NCI-H1436 (cell line): ENCODE measurements around the gene ALDH1L1.
"Not testable (repeated sequence)": the region's sequence is repeated elsewhere in the genome, so short reads cannot be mapped to it uniquely, and the experiment has no call there.

Experiments
- DNase-seq: peaks from one replicate; lab custom pipeline; 2025; lab: John Stamatoyannopoulos, UW

Gene ALDH1L1

GRCh38 chr3:126082362-126083137, 97.8 kb downstream of the ALDH1L1 start:
- DNase-seq, result no peak

DNA sequence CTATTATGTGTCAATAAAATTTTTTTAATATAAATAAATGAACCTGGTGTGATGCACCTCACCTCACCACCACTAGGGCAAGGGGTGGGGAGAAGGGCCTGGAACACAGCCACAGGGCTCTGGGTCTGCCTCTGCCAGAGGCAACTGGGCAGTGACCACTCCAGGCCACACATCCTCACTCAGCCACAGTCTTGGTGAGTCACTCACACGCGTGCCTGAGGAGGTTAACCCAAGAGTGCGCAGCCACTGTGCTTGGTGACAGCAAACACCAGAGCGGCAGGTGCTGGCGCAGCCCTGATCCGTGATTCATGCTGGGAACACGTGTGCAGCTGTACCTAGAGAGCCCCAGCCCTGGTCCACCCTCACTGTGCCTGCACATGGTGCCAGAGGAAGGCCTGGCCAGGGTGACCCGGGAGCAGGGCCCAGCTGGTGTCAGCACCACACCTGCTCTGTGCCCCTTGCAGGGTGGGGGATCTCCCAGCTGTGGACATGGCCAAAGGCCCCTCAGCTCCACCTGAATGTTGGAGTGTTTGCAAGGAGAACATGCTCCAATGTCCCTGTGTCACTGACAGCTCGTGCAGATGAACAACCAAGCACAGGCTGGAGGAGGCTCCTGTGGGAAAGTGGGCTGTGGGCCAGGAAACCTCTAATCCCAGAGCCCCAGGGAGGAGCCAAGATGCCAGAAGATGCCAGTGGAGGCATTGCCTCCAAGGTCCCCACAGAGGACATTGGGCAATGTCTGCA, 98.6 kb downstream of the ALDH1L1 start:
- DNase-seq, result no peak

GRCh38 chr3:126080970-126081369, 99.4 kb downstream of the ALDH1L1 start:
- DNase-seq, result no peak

GRCh38 chr3:126078866-126079265, 101.5 kb downstream of the ALDH1L1 start:
- no peak for DNase-seq

DNA sequence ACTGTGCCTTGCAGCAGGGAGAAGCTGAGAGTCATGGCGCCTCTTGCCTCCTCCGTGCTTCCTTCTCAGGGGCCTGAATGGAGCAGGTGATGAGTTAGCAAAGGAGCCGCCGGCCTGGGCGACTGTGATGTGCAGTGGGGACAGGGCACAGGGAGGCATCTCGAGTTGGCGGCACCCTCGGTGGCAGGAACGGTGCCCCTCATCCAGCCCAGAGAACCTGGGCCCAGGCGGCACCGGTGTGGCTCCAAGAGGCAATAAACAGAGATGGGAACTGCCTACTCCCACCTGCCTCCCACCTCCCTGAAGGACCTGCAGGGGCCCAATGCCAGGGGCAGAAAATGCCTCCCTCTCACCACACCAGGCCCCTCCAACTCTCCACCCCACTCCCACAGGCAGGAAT, 102.6 kb downstream of the ALDH1L1 start:
- DNase-seq, result no peak

- no peak for DNase-seq
These were observed 104.2 kb downstream of the ALDH1L1 start for GRCh38 chr3:126076140-126076539.

GRCh38 chr3:126070146-126070545, 110.2 kb downstream of the ALDH1L1 start:
- no peak for DNase-seq

- DNase-seq, result no peak
These were observed 112.4 kb downstream of the ALDH1L1 start for GRCh38 chr3:126067959-126068358.

GRCh38 chr3:126066676-126067075, 113.7 kb downstream of the ALDH1L1 start:
- not testable (repeated sequence) for DNase-seq

DNA sequence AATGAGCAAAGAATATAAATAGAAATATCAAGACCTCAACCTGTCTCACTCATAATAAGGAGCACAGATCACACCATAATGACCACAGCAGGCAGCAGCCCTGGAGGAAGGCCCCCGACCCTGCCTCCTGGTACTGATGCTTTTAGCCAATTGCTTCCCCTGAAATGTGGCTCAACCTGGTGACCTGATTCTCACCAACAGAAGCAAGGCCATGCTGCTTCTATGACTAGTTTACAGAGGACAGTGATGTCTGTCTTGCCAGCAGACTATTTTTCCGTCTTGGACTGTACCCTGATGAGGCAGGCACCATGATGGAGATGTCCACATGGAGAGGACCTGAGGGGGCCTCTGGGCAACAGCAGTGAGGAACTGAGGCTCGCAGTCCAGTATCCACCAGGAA, 114.5 kb downstream of the ALDH1L1 start:
- DNase-seq, result no peak

DNA sequence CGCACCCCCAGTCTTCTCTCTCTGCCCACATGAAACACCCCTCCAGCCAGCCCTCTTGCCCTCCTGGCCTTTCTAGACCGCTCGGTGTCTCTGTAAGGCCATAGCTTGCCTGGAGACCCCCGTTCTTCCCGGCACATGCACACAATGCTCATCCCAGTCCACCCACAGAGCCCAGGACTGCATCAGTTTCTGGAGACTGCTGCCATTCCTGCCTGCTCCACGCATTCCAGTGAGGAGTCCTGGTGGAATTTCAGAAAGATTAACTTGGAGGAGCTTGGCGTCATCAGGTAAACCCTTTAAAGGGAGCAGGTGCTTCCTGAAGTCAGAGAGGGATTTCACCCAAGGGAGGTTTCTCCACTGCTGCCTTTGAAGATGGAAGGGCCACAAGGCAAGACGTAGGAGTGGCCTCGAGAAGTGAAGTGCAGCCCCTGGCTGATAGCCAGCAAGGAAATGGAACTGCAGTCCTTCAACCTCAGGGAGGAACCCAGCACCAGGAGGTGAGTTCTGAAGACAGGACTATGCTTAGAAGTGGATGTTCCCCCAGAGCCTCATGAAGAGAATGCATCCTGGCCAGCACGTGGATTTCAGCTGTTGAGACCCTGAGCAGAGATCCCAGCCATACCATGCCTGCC, 115.6 kb downstream of the ALDH1L1 start:
- no peak for DNase-seq

DNA sequence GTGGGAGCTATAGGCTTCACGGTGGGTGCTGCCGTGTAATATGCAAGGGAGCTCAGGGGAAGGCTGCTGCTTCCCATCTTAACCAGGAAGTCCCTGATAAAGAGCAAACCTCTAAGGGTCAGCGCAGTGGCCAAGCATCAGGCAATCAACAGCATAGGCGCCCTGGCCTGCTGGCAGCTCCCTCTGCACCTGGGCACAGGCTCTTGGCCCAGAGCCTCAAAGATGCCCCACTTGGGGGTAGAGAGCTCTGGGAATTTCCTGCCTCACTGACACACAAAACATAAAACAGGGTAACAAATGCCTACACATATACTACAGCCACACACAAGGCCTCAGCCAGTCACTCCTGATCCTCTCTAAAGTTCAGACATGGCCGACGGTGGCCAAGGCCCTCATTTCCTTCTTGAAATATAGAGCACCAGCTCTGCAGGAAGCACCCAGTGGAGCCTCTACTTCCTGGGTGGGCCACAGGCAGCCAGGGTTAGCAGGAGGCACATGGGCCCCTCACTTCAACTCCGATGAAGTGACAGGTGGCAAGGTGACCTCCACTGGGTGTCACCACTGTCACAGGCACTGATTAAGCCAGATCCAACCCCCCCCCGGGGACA, 116.9 kb downstream of the ALDH1L1 start:
- no peak for DNase-seq

DNA sequence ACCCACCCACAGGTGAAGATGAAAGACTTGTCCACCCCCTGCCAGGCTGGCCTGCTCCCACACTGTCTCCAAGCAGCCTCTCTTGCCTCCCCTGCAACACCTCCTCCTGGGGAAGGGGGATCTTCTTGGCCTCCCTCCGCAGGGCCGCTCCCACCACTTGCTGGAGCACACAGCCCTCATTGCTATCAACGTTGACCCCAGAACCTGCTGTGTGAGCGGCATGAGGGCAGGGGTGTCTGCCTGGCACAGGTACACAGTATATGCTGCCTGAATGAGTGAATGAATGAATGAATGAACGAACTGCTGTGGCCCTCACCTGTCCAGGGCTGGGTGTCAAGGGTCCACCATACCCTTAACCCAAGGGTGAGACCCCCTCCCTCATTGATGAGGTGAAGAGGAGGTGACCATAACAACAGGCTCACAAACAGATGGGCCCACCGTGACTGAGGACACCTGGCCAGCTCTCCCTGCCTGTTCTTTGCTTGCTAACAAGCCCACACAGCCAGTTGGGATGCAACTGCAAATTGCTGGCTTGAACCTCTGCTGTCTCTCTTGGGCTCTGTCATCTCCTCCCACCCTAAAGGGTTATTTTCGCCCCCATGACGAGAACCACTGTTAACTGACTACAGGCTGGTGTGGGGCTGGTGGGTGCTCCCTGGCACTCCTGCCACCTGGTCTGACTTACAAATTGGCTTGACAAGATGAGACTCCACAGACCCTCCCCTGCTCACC, 118.9 kb downstream of the ALDH1L1 start:
- no peak for DNase-seq

- no peak for DNase-seq
These were observed 119.7 kb downstream of the ALDH1L1 start for GRCh38 chr3:126060613-126061145.

DNA sequence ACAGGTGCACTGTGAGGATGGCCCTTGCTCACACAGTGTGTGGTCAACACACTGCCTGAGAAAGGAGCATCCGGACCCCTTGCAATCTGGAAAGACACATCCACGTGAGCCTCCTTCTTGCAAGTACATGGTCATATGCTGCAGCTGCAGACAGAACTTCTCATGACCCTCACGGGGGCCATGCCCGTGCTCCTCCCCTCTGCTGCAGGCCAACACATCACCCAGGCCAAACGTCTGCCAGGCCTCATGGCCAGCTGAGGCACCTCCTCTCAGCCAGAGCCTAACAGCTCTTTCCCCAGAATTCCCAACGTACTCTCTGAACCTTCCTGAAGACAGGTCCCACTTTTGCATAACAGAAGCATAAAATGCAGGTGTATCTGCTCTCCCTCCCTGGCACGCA, 121.7 kb downstream of the ALDH1L1 start:
- DNase-seq, result no peak

GRCh38 chr3:126057936-126058335, 122.5 kb downstream of the ALDH1L1 start:
- no peak for DNase-seq

DNA sequence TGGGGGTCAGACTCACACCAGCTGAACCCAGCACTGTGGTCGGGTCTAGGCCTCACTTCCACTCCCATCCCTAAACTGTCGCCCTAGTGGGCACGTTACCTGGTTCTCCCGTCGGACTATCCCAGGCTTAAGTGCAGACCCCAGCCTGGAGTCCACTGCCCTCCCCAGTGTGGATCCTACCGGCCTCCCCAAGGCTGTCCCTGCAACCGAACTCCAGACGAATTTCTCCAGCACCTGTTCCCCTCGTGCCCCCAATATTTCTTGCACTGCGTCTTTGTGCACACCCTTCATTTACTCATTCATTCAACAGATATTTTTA, 122.9 kb downstream of the ALDH1L1 start:
- DNase-seq, result no peak

DNA sequence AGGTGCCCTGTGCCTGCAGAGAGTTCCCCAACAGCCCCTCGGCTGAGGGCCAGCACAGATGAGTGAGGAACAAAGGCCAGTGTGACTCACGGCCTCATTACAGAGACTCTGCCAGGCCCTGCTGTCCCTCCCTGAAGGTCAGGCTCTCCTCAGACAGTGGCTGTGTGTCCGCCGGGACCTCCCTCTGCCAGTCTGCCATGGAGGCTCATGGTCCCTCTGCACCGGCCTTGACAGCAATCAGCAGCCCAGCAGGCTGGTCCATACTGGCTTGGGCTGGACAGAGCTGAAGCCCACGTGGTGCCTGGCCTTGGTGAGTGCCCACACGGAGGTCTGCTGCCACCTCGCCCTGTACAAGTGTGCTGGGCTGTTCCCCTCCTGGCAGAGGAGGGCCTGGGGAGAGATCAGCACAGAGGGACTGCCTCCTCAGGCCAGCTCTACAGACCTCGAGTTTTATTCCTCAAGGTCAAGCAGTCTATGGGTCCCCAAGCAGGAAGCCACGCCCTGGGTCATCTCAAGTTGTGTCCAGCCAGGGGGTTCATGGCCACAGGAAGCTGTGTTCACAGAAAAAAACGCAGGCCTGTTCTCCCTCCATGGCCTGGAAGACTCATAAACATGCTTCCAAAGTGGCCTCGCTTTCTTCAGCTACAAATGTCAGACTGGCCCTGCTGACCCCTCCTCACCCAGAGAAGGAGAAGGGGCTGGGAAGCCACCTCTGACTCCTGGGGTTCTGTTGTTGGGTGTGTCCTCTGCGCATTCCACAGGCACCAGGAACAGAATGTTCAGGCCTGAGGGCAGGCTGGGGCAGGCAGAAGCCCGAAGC, 123.5 kb downstream of the ALDH1L1 start:
- no peak for DNase-seq

DNA sequence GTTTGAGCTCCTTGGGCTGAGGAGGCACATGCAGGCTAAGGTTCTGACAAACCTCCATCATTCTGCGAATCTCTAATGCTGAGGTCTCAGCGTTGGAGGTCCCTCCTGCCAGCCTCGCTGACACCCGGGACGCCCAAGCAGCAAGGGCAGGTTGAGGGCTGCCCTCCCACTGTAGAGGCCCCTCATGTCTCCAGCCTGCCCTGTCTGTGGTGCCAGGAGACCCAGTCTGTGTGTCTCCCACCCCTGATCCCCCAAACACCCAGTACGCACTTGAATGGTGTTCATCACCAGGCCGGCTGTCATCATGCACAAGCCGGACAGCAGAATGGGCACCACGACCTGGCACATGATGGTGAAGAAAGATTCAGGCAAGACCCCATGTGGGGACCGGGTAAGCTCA, 124.3 kb downstream of the ALDH1L1 start:
- no peak for DNase-seq

GRCh38 chr3:126054870-126055269, 125.5 kb downstream of the ALDH1L1 start:
- DNase-seq, result no peak
